ENCODE measurements around the gene LMO1. TPM values are rescaled to one million over a fixed set of nuclear protein-coding genes. Genes with fewer than 3 reads are reported as not detected.
A peak's percentile ranks its signal among the peaks of the same experiment; 100 is the strongest.

Gene LMO1
- total RNA-seq, 4 donors from 2014 or later = 6.2 to 29.4 (median 8.2) TPM

- peaks cover 7% of the 10 kb centered on the region for H3K4me1 ChIP-seq
- WGBS = 58% methylated on average over 3 of the region's 4 CpGs
- H3K27me3 ChIP-seq = peaks cover 17% of the 10 kb centered on the region
- H3K4me3 ChIP-seq = no peak overlapping the region
- H3K36me3 ChIP-seq = no peaks in the 10 kb centered on the region
- TF ChIP-seq POLR2A (IDR thresholded peaks at IDR 0.05) (no peak), POLR2AphosphoS5 (IDR thresholded peaks at IDR 0.05) (no peak)
- H3K9me3 ChIP-seq = no peaks in the 10 kb centered on the region
- H3K27ac ChIP-seq = no peak overlapping the region
- DNase-seq (ENCODE audit: low spot score in 2 of 2) = no peak
These were observed 54.4 kb downstream of the LMO1 start for GRCh38 chr11:8209208-8209807.

GRCh38 chr11:8207080-8208000 lies 56.3 kb downstream of the LMO1 start:
- peak overlapping the region; percentile 60 for H3K27ac ChIP-seq
- TF ChIP-seq EP300 (IDR thresholded peaks at IDR 0.05) (no peak), CTCF (IDR thresholded peaks at IDR 0.05) (no peak), POLR2AphosphoS5 (IDR thresholded peaks at IDR 0.05) (no peak), POLR2A (IDR thresholded peaks at IDR 0.05) (no peak)
- 53% methylated on average over 19 of the region's 20 CpGs for WGBS

GRCh38 chr11:8206251-8207079 lies 57.2 kb downstream of the LMO1 start:
- peaks cover 7% of the 10 kb centered on the region for H3K4me1 ChIP-seq
- H3K36me3 ChIP-seq = no peaks in the 10 kb centered on the region
- no peak overlapping the region for H3K4me3 ChIP-seq

More at GRCh38 chr11:8207080-8208000, 56.3 kb downstream of the LMO1 start:
- Histone ChIP-seq H3K4me1 (peaks cover 7% of the 10 kb centered on the region), H3K36me3 (no peaks in the 10 kb centered on the region), H3K9me3 (no peaks in the 10 kb centered on the region), H3K27me3 (peaks cover 17% of the 10 kb centered on the region), H3K4me3 (no peak overlapping the region)
- peak in 1 of 2 donors; percentile 71 for DNase-seq (ENCODE audit: low spot score in 2 of 2)

GRCh38 chr11:8205566-8205965 lies 58.1 kb downstream of the LMO1 start:
- WGBS = 91% methylated on average over 6 of the region's 8 CpGs
- no peak overlapping the region for H3K27ac ChIP-seq
- peaks cover 17% of the 10 kb centered on the region for H3K27me3 ChIP-seq
- no peak overlapping the region for H3K4me3 ChIP-seq
- no peaks in the 10 kb centered on the region for H3K9me3 ChIP-seq
- peaks cover 7% of the 10 kb centered on the region for H3K4me1 ChIP-seq
- TF ChIP-seq EP300 (IDR thresholded peaks at IDR 0.05) (no peak), POLR2A (IDR thresholded peaks at IDR 0.05) (no peak), CTCF (IDR thresholded peaks at IDR 0.05) (no peak), POLR2AphosphoS5 (IDR thresholded peaks at IDR 0.05) (no peak)
- H3K36me3 ChIP-seq = no peaks in the 10 kb centered on the region
- DNase-seq (ENCODE audit: low spot score in 2 of 2) = peak in 1 of 2 donors; percentile 56

More at GRCh38 chr11:8206251-8207079, 57.2 kb downstream of the LMO1 start:
- H3K9me3 ChIP-seq = no peaks in the 10 kb centered on the region
- peak overlapping the region; percentile 67 for H3K27ac ChIP-seq
- DNase-seq (ENCODE audit: low spot score in 2 of 2) = peak in 1 of 2 donors; percentile 69
- H3K27me3 ChIP-seq = peaks cover 17% of the 10 kb centered on the region
- WGBS = 66% methylated on average over 21 of the region's 31 CpGs
- TF ChIP-seq POLR2AphosphoS5 (IDR thresholded peaks at IDR 0.05) (no peak), EP300 (IDR thresholded peaks at IDR 0.05) (no peak)

- Histone ChIP-seq H3K4me3 (no peak overlapping the region), H3K4me1 (peaks cover 7% of the 10 kb centered on the region), H3K9me3 (no peaks in the 10 kb centered on the region), H3K27ac (no peak overlapping the region), H3K36me3 (no peaks in the 10 kb centered on the region), H3K27me3 (peaks cover 17% of the 10 kb centered on the region)
- WGBS = 76% methylated on average over 4 of the region's 5 CpGs
- peak in 1 of 2 donors; percentile 34 for DNase-seq (ENCODE audit: low spot score in 2 of 2)
- TF ChIP-seq EP300 (IDR thresholded peaks at IDR 0.05) (no peak), CTCF (IDR thresholded peaks at IDR 0.05) (no peak), POLR2AphosphoS5 (IDR thresholded peaks at IDR 0.05) (no peak), POLR2A (IDR thresholded peaks at IDR 0.05) (no peak)
These were observed 59.1 kb downstream of the LMO1 start for GRCh38 chr11:8204596-8204995.

All from suprapubic skin (tissue), 4 donors.